NCI-H128 (cell line): ENCODE data around the gene CHKB.

Experiments
- DNase-seq: peaks from one replicate; lab custom pipeline; 2025; ENCODE audit not compliant: unreplicated experiment; lab: John Stamatoyannopoulos, UW

Gene CHKB

DNA sequence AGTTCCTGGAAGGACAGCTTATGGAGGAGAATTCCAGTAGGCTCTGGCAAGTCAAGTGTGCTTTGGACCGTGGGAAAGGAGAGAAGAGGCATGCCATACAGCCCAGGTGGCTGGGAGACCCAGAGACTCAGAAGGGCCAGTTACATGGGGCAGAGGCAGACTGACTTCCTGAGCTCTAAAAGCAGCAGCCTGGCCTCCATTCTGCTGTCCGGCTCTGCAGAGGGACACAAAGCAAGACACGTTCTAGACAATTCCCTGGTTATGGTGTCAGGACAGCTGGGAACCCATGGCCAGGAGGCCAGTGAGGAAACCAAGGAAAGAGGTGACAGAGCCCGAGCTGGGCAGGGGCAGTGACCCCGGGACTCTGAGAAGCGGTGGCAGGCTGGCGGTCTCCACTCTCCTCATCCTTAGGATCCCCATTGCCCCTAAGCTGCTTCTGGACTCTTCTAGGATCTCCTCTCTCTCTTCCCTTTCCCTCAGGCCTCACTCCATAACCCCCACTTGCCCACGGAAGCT, 7.2 kb downstream of the CHKB start:
- DNase-seq, result no peak

GRCh38 chr22:50574383-50574755, 8.3 kb downstream of the CHKB start:
- no peak for DNase-seq

DNA sequence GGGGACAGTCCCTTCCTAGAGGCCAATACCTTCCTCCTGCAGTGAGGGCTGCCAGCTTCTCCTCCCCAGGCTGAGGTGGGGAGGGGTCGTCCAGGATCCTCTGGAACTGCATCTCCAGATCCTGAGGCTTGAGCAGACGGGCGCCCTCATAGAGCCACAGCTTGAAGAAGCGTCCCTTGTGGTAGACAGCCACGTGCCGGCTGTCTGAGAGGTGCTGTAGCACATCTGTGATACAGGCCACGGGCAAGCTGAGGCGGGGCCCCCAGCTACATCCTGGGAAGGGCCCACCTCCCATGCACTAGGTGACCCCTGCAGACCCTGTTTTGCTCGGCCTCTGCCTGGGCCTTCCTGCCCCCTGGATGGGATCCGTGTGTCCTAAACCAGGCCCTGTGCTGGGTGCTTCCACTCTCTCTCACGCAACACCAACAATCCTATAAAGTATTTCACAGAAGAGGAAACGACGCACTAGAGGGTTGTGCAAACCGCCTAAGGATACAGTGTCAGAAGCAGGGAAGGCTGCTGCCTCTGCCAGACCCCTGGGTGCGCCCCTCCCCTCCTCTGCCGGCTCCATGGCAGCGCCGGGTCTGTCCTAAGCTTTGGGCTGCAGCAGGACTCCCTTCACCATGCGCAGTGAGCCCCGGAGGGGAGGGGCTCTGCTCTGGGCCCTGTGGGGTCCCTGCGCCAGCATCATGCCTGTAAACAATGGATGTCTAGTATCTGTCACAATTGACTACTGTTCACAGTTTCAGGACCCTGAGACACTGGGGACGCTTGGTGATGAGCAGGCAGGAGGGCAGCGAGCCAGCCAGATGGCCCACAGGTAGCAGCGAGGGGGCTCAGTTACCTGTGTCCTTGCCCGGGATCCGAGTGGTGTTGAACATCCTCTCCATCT, 8.9 kb downstream of the CHKB start:
- no peak for DNase-seq

GRCh38 chr22:50572965-50573364, 9.7 kb downstream of the CHKB start:
- DNase-seq, result no peak

DNA sequence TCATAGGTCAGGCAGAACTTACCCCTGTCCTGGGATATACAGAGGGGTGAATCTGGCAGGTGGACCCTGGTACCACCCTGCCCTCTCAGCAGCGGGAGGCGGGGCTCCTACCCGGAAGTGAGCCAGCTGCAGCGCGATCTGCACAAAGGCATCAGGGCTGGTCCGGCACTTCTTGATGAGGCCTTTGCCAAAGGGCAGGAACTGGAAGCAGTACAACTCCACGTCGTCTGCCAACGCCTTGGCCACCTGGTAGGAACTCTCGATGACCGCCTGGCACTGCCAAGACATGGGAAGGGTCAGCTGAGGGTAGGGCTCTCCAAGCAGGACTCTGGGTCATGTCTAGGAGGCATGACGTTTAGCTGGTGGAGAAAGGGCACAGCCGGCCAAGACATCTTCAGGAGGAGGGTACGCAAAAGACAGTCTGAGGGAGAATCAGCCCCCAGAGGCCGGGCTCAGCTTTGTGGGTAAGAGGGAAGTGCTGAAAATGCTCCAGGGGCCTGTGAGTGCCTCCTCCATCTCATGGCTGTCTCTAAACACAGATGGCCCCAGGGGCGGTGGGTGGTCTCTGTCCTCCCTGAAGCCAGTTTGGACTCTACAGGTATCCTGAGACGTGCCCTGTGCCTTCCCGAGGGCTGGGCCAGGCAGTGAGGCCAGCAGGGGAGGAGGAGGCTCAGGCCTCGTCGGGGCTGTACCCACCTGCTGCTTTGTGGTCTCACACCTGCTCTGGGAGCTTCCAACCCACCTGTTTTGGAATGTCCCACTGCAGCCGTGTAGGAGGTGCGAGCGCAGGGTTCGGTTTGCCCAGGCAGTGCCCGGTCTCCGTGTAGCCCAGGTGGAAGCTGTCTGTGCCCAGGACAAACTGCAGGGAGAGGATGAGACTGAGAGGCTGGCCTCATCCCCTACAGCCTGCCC, 11.1 kb downstream of the CHKB start:
- no peak for DNase-seq

DNA sequence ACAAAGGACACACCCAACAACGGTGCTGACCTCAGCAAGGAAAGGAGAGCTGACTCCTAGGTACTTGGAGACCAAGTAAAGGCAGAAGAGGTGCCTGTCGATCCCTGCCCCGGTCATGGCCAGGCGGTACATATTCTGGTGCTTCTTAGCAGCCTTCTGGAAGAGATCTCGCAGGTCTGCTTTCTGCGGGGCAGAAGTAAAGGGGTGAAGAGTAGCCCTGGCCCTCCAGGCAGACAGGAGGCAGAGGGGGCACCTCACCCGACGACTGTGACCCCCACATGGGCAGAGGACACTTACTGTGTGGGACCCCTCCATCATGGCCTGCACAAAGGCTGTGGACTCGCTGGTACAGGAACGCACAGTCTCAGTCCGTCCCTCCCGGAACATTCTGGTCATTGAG, 11.8 kb downstream of the CHKB start:
- DNase-seq, result no peak

- no peak for DNase-seq
Observed at GRCh38 chr22:50569896-50570535, 12.6 kb downstream of the CHKB start.

DNA sequence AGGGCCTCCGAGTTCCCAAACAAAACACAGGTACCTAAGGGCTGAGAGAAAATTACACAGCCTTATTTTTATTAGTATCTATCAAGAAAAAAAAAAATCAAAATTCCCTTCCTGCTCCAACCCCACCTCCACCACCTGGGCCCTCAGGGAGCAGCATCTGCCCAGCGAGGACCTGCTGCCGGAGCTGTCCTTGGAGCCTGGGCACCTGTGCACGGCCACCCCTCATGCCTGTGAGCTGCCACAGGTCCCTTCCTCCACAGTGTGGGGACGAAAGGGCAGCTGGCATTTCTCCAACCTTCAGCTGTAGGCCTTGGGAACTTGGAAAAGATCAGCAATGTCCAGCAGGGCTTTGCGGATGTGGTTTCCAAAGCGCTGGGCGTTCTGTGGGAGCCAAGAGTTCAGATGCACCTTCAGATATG, 13.6 kb downstream of the CHKB start:
- DNase-seq, result no peak

DNA sequence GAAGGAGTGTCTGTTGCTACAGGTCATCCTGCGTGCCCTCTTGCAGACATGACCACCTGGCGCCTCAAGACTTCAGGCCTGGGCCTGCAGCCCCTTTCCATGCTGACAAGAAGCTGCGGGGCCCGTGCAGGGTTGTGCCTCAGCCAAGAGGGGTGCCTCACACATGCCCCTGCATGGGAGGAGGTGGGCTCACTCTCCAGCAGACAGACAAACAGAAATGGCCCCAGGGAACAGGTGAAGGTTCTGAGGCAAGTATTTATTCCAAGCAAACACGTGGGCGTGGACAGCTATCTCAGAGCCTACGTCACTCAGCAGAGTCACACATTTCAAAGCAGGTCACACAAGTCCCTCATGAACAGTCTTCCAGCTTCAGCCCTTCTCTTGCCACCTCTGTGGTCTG, 14.0 kb downstream of the CHKB start:
- DNase-seq, result no peak

GRCh38 chr22:50567721-50568252, 14.9 kb downstream of the CHKB start:
- DNase-seq, result no peak

DNA sequence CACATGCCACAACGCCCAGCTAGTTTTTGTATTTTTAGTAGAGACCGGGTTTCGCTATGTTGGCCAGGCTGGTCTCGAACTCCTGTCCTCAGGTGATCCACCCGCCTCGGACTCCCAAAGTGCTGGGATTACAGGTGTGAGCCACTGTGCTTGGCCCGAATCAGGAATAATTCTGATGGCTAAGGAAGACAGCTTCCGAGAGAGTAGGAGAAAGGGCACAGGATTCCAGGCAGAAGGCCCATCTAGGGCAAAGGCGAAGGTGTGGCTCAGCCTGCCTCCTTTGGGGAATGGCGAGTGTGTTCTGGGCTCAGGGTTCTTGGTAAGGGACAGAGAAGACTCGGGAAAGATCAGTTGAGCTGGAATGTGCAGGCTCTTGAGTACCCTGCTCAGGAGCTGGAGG, 18.4 kb downstream of the CHKB start:
- DNase-seq, result no peak

- DNase-seq, result no peak
Observed at GRCh38 chr22:50563413-50564160, 19.1 kb downstream of the CHKB start.

- DNase-seq, result peak; percentile 78
Observed at GRCh38 chr22:50562523-50563412, 19.9 kb downstream of the CHKB start, which contains the start of gene SYCE3. Gene SYCE3, minus strand, starts transcription at chr22:50562919. Its CDS starts 6,514 bp downstream, at chr22:50556405.

GRCh38 chr22:50561401-50562358, 21.0 kb downstream of the CHKB start:
- no peak for DNase-seq

DNA sequence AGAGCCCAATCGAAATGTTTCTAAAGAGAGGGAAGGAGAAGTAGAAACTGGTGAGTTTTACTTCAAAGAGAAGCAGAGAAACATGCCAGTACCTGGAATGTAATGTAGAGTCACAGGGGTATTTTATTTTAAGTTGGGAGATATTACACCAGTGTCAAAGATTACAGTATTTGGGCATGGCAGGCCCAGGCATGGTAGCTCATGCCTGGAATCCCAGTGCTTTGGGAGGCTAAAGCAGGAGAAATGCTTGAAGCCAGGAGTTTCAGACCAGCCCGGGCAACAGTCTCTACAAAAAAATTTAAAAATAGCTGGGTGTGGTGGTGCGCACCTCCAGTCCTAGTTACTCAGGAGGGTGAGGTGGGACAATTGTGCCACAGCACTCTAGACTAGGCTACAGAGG, 22.6 kb downstream of the CHKB start:
- no peak for DNase-seq

DNA sequence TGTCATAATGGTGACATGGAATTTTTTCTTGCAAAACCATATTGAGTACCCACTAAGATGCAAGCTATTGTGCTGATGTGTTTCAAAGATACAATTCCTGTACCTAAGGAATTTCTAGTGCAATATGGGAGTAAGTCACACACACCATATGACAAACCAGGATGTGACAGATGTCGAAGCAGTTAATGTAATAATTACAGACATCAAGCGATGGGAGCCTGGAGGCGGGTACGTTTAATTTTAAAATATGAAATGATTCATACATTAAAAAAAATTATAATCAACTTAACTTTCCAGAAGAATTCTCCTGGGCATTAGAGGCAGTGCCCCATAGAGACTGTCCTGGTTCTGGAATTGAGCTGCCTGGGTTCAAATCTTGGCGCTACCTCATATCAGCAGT, 25.9 kb downstream of the CHKB start:
- no peak for DNase-seq

- DNase-seq, result no peak
Observed at GRCh38 chr22:50553310-50553709, 29.3 kb downstream of the CHKB start.

GRCh38 chr22:50551160-50551752, 31.4 kb downstream of the CHKB start:
- DNase-seq, result no peak
